HG03457 (cell line): Measurements from ENCODE around the gene SLC34A3.
"Not testable (repeated sequence)": the region's sequence is repeated elsewhere in the genome, so short reads cannot be mapped to it uniquely, and the experiment has no call there.

Source experiments
- ATAC-seq: cut with Tn5 transposase; IDR thresholded peaks from one replicate; pipeline ENCODE4 v1.9.1; 2021; ENCODE audit warnings: moderate number of reproducible peaks; ENCODE audit not compliant: unreplicated experiment

The SLC34A3 gene

DNA sequence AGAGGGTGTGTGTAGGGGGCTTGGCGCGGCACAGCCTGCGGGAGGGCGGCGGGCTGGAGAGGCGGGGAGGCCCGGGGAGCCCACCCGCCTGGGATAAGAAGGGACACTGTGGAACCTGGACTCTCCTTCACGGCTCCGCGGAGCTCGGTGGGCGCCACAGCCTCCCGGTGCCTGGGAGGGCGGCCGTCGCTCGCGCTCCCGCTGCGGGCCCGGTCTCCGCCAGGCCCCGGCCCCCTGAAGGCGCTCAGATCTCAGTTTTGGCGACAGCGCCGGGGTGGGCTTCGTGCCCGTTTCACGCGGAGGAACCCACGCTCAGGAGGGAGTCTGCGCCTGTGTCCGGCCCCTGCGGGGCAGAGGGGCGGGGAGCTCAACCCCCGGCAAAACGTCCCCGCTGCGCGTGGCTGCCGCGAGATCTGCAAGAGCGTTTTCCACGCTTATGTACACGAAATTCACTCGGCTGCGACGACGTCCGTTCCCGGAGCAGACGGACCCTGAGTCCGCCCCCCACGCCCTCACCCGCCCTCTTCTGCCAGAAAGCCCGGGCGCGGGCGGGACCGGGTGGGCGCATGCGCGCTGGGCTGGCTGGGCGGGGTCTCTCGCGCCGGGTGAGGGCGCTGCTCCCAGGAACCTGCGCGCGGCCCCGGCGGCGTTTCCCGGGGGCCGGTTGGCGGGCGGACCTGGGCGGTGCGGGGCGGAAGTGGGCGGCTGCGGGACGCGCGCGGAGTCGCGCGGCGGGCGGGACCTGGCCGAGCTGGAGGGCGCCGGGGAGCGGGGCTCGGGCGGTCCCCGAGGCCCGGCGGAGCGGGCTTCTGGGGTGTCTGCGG lies 24.1 kb downstream of the SLC34A3 start, which contains the start of gene NELFB:
NELFB (plus strand) TSS at position 704 of the 824 bp plus-strand sequence.
- ATAC-seq: peak; percentile 42

DNA sequence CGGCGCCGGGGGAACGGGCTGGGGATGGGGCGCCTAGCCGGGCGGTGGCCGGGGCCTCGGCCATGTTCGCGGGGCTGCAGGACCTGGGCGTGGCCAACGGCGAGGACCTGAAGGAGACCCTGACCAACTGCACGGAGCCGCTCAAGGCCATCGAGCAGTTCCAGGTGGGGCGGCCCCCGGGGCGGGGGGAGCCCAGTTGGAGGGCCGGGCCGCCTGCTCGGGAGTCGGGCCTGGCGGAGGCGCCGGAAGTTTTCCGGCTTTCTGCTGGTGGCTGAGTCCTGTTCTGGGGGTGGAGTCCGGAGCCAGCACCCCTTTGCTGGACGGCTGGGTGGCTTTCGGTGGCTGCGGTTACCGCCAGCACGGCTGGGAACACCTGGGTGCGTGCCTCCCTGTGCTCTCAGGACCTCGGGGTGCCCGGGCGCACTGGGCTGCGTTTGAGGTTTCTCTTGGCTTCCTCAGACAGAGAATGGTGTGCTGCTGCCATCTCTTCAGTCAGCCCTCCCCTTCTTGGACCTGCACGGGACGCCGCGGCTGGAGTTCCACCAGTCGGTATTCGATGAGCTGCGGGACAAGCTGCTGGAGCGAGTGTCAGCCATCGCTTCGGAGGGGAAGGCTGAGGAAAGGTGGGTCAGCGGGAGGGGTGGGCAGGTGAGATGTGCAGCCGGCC lies 24.9 kb downstream of the SLC34A3 start:
- ATAC-seq: peak; percentile 4

DNA sequence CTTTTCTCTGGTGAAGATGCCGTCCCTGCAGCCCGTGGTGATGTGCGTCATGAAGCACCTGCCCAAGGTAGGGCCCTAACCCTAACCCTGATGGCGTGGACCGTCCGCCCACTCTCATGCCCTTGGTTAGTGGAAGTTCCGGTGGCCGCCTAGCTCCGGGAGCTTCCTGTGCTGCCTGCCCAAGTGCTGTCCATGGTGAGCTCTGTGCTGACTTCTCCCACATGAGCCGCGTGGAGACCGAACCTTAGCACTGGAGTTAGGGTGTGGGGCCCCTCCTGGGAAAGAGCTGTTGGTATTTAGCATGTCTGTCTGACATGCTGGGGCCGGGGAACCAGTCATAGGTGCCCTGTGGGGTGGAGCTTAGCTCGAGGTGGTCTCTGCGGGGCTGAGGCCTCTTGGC lies 25.7 kb downstream of the SLC34A3 start:
- no peak for ATAC-seq

DNA sequence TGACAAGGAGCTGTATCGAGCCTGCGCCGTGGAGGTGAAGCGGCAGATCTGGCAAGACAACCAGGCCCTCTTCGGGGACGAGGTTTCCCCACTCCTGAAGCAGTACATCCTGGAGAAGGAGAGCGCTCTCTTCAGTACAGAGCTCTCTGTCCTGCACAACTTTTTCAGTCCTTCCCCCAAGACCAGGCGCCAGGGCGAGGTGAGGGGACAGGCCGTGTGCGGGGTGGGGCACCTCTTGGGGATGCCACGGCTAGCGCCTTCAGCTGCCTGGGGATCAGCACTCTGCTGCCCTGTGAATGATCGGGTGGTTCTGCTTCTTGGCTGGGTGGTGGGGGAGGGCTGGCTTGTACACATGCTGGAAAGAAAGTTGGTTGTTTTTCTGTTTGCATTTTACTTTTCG lies 26.2 kb downstream of the SLC34A3 start:
- no peak for ATAC-seq

DNA sequence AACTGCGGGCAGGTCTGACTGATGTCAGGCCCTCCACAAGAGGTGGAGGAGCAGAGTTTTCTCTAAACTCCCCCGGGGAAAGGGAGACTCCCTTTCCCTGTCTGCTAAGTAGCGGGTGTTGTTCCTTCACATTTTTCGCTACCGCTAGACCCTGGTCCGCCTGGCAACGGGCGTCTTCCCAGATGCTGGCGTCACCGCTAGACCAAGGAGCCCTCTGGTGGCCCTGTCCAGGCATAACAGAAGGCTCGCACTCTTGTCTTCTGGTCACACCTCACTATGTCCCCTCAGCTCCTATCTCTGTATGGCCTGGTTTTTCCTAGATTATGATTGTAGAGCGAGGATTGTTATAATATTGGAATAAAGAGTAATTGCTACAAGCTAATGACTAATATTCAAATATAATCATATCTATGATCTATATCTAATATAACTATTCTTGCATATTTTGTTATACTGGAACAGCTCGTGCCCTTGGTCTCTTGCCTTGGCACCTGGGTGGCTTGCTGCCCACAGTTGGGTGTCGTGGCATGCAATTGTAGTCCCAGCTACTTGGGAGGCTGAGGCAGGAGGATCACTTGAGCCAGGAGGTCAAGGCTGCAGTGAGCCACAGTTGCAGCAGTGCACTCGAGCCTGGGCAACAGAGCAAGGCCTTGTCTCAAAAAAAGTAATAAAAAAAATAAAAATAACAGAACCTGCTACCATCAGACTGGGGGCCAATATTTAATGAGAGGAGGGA lies 31.6 kb downstream of the SLC34A3 start:
- ATAC-seq: not testable (repeated sequence)

DNA sequence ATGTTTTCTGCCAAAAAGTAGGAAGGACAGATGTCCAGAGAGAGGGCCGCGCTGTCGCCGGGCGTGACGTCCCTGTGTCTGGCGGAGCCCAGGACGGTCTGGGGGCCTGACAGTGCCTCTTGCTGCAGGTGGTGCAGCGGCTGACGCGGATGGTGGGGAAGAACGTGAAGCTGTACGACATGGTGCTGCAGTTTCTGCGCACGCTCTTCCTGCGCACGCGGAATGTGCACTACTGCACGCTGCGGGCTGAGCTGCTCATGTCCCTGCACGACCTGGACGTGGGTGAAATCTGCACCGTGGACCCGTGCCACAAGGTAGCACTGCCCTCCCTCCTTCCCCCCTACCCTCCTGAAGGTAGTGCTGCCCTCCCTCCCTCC lies 32.2 kb downstream of the SLC34A3 start:
- ATAC-seq: no peak

DNA sequence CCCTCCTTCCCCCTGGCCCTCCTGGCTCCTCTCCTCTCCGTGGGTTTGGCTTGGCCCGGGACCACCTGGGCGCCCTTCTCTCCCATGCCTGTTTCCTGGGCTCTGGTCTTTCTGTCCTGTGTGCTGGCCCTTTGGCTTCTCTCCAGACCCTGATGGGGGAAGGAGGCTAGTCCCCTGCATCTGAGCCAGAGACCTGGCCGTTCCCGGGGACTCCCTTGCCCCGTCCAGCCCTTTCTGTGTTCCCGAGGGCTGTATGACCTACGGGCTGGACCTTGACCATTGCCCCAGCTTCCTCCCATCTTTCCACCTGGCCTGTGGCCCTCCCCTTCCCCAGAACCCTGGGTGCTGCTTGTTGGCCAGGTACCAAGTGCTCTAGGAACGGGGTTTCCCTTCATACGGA lies 32.8 kb downstream of the SLC34A3 start:
- no peak for ATAC-seq

DNA sequence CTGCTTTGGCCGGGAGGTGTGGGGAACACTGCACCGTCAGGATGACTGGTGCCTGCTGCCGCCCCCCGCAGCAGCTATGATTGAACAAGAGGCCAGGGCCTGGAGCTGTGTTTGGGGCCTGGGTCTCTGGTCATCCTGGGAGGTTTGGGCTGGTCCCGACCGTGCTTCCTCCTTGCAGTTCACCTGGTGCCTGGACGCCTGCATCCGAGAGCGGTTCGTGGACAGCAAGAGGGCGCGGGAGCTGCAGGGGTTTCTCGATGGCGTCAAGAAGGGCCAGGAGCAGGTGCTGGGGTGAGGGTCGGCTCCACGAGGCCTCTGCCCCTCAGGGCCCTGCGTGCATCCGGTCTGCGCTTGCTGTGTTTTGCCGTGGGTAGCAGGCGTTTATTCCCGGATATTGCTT lies 33.4 kb downstream of the SLC34A3 start:
- no peak for ATAC-seq

DNA sequence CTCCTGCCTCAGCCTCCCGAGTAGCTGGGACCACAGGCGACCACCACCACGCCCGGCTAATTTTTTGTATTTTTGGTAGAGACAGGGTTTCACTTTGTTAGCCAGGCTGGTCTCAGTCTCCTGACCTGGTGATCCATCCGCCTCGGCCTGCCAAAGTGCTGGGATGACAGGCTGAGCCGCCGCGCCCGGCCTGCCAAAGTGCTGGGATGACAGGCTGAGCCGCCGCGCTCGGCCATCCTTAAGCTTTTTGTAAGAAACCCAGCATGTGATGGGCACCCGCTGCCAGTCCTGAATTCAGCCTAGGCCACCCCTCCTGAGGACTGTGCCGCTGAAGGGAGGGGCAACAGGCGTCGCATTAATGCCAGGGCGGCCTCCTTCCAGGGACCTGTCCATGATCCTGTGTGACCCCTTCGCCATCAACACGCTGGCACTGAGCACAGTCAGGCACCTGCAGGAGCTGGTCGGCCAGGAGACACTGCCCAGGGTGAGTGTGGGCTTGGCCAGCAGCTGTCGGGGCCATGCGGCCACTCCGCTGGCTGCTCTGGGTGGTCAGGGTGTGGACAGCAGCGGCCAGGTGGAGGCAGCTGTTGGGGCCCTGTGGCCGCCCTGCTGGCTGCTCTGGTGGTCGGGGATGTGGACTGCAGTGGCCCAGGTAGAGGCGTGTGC lies 34.9 kb downstream of the SLC34A3 start:
- no peak for ATAC-seq

DNA sequence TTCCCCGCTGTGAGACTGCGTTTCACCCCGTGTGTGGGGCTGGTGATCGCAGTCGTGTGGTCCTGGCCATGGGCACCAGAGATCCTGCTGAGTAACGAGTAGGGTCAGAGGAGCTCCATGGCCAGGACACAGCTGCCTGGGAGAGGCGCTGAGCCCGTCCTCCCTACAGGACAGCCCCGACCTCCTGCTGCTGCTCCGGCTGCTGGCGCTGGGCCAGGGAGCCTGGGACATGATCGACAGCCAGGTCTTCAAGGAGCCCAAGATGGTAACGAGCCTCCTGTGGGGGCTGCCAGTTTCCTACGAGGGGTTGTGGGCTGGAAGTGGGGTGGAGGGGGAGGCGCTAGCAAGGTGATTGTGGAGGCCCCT lies 35.4 kb downstream of the SLC34A3 start:
- no peak for ATAC-seq

DNA sequence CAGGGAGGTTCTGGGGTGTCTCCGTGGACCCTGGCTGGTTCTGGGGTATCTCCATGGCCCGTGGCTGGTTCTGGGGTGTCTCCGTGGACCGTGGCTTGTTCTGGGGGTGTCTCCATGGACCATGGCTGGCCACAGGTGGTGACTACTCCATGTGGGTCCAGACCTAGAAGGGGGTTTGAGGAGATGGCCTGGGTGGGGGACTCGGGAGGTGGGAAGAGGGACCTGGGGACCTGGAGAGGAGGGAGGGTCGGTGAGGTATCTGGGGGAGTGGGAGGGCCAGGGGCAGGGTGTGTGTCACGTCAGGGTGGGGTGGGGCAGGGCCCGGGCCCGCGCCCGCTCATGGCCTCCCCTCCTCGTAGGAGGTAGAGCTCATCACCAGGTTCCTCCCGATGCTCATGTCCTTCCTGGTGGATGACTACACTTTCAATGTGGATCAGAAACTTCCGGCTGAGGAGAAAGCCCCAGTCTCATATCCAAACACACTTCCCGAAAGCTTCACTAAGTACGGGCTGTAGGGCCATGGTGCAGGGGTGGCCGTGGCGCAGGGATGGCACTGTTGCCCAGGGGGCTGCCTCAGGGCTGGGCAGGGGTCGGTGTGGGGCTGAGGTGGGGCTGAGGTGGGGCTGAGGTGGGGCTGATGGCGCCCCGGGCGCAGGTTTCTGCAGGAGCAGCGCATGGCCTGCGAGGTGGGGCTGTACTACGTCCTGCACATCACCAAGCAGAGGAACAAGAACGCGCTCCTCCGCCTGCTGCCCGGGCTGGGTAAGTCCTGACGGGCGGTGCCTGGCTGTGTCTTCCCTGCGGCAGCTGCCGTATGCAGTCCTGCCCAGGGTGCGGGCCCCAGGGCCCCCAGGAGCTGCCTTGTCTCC lies 36.1 kb downstream of the SLC34A3 start:
- no peak for ATAC-seq

DNA sequence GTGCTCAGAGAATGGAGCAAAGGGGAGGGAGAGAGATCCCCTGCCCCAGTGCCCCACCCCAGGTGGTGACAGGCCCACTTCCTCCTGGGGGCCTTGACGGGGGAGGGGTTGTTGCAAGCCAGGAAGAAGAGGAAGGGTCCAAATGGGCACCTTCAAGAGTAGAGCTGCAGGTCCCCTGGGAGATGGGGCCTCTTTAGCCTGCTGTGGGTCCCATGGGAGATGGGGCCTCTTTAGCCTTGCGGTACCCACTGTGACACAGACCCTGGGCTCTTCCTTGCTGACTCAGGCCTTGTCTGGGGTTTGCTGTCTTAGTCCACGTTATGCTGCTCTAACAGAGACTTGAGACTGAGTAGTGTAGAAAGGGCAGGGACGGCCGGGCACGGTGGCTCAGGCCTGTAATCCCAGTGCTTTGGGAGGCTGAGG lies 37.2 kb downstream of the SLC34A3 start:
- no peak for ATAC-seq

DNA sequence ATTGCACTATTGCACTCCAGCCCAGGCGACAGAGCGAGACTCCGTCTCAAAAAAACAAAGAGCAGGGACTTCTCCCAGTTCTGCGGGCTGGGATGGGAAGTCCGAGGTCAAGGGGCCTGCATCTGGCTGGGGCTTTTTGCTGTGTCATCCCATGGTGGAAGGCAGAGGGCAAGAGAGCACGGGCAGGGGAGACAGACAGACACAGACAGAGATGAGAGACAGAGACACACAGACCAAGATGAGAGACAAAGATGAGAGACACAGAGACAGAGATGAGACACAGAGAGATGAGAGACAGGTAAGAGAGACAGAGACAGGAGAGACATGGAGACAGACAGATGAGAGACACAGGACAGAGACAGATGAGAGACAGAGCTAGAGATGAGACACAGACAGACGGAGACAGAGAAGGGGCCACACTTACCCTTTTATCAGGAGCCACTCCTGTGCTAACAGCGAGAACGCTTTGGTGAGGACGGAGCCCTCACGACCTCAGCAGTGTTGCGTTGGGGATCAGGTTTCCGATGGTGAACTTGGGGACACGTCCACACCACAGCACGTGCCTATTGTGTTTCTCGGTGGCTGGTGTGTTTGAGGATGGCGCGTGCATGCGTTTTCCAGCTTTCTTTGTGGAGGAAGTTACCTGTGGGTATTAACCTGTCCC lies 38.0 kb downstream of the SLC34A3 start:
- no peak for ATAC-seq

DNA sequence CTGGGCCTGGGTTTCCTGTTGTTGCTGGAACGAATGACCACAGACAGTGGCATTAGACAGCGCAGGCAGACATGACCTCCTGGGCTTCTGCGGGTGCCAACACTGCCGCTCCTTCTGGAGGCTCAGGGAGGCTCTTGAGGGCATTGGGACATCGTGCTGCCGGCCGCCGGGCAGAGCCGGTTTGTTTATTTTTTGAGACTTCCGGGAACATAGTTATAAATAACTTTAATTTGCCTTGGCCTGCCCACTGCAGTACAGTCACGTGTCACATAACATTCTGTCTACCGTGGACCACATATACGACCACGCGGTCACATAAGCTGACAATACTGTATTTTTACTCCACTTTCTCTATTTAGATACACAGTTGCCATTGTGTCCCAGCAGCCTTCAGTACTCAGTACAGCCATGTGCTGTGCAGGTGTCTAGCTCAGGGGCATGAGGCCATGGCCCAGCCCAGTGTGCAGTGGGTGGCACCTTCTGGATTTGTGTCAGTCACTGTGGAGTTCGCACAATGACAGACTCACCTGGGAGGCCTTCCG lies 38.6 kb downstream of the SLC34A3 start:
- no peak for ATAC-seq

DNA sequence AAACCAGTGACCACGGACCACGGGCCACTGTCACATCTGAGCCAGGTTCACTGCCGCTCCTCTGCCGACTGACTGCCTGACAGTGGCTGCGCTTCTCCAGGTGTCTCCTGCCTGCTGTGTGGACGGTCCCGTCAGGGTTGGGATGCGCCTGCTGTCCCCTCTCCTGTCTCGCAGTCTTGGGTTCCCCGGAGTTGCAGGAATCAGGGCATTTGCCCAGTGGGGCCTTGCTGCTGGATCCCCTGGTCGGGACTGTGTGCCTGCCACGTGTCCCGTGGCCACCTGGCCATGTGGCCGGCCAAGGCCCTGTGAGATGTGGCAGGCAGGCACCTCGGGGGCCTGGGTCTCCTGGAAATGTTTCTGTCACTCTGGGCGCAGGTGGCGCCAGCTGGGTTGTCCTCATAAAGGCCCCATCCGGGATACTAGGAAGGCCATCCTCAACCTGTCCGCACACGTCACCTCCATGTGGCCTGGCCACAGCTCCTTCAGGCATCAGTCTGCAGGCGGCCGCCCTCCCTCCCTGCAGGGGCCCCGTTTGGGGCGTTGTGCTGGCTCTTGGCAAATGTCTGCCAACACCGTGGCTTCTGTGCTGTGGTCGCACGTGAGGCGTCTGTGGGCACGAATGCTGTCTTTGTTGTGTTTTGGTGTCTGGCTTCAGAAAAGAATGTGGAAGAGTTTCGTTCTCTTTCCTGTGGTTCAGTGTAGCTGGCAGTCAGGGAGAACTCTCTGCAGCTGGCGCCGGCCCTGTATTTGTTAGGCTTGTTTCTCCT lies 40.4 kb downstream of the SLC34A3 start:
- ATAC-seq: no peak

DNA sequence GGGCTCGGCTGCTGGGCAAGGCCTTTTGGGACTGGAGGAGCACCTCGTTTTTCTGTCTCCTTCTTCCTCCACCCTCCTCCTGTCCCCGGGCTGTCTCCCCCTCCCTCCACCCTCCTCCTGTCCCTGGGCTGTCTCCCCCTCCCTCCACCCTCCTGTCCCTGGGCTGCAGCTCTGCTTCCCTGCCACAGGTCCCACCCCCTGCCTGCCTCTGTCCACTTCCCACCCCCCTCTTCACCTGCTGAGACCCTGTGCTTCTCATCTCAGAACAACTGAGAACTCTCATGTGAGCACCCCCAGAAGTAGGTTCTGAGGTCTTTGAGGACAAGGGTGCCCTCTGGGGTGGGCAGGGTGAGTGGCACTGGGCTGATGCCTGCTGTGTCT lies 41.0 kb downstream of the SLC34A3 start:
- ATAC-seq: no peak

DNA sequence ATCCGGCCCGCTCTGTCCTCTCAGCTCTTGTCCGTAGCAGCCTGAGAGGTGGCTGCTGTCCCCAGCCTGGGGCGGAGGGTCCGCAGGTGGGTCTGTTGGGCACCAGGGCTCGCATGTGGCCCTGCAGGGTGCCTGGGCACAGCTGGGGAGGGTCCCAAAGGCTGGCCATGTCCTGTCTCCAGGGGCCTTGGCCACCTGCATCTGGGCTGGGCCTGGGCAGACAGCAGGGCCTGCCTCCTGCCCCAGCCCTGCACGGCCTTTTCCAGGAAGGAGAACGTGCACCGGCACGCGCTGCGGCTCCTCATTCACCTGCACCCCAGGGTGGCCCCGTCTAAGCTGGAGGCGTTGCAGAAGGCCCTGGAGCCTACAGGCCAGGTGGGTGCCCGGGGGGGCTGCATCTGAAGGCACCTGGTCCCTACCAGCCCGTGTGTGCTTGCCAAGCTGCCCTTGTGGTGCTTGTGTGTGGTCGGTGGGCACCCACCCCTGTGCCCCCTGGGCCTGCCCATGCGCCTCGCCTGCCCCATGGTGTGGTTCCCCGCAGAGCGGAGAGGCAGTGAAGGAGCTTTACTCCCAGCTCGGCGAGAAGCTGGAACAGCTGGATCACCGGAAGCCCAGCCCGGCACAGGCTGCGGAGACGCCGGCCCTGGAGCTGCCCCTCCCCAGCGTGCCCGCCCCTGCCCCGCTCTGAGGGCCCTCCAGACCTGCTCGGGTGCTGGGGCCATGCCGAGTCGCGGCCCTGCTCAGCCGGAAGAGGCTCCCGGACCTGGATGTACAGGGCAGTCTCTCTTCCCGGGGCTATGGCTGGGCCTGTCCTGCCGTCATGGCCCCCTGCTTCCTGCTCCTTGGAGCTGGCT lies 41.8 kb downstream of the SLC34A3 start:
- ATAC-seq: no peak

DNA sequence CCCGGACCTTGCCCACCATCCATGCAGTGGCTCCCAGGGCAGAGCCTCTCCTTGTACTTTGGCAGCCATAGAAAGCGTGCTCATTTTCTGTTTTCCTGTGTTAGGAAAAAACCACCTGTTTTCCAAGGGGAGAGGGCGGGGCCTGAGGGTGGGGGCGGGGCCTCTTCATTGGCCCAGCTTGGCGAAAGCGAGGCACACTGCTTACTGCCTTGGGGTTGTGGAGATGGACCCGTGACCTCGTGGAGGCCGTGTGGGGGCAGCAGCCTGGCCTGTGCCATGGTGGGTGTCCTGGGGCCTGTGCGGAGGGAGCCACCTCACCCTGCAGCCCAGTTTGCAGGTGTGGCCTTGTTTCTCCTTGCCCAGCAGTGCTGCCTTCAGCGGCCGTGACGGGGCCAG lies 42.4 kb downstream of the SLC34A3 start:
- no peak for ATAC-seq
